Thoracic aorta (tissue), 2 donors: ENCODE results near the gene SLC26A6. TPM values are rescaled to one million over a fixed set of nuclear protein-coding genes. Genes with fewer than 3 reads are reported as not detected.
A peak's percentile ranks its signal among the peaks of the same experiment; 100 is the strongest.

ENCODE experiments used
- ATAC-seq: fragments of 150-250 bp; one replicate; pipeline ENCODE4 v1.8.0; 2017; ENCODE audit warnings: low read depth; ENCODE audit not compliant: insufficient number of reproducible peaks, low FRiP score
- DNase-seq: peaks from one replicate; pipeline ENCODE4 v3.0.0-alpha.2; 2020; ENCODE audit warnings: low spot score
- H3K27ac ChIP-seq, 2 donors: fragments of 200-600 bp; sonication (generic); 1 replicate in 1 of 2; 2 replicates in 1 of 2; pipeline ENCODE4 v1.5.1; 2016; ENCODE audit warnings: mild to moderate bottlenecking in 2 of 2, moderate library complexity in 2 of 2
- H3K27me3 ChIP-seq: fragments of 200-600 bp; sonication (generic); replicated peaks from 2 replicates; pipeline ENCODE4 v1.6.0; 2016; ENCODE audit warnings: mild to moderate bottlenecking; ENCODE audit not compliant: insufficient read depth
- H3K36me3 ChIP-seq: fragments of 200-600 bp; sonication (generic); one replicate; pipeline ENCODE4 v1.5.1; 2016
- H3K4me1 ChIP-seq, 2 donors: fragments of 200-600 bp; sonication (generic); 1 replicate in 1 of 2; 2 replicates in 1 of 2; pipeline versions ENCODE4 v1.5.1 to v1.6.0; 2016; ENCODE audit warnings: low read depth in 2 of 2, mild to moderate bottlenecking in 1 of 2; ENCODE audit not compliant: control insufficient read depth in 1 of 2
- H3K4me3 ChIP-seq: fragments of 200-600 bp; sonication (generic); 2 replicates; pipeline ENCODE4 v1.5.1; 2016; ENCODE audit warnings: mild to moderate bottlenecking
- H3K9me3 ChIP-seq: fragments of 200-600 bp; sonication (generic); 2 replicates; pipeline ENCODE4 v1.5.1; 2016
- CTCF ChIP-seq: fragments of 200-600 bp; sonication (generic); IDR thresholded peaks from one replicate; pipeline ENCODE4 v1.5.1; 2019; ENCODE audit warnings: antibody characterized with exemption
- total RNA-seq, 2 donors: library from RNA; depleted of rRNA; stranded (reverse); fragments of >200 nt; gene quantifications; one replicate each; pipeline versions ENCODE4 v1.1.0 to v1.2.3, GENCODE V29; 2016

The SLC26A6 gene, protein sequence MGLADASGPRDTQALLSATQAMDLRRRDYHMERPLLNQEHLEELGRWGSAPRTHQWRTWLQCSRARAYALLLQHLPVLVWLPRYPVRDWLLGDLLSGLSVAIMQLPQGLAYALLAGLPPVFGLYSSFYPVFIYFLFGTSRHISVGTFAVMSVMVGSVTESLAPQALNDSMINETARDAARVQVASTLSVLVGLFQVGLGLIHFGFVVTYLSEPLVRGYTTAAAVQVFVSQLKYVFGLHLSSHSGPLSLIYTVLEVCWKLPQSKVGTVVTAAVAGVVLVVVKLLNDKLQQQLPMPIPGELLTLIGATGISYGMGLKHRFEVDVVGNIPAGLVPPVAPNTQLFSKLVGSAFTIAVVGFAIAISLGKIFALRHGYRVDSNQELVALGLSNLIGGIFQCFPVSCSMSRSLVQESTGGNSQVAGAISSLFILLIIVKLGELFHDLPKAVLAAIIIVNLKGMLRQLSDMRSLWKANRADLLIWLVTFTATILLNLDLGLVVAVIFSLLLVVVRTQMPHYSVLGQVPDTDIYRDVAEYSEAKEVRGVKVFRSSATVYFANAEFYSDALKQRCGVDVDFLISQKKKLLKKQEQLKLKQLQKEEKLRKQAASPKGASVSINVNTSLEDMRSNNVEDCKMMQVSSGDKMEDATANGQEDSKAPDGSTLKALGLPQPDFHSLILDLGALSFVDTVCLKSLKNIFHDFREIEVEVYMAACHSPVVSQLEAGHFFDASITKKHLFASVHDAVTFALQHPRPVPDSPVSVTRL
- total RNA-seq: 100 to 1,000 TPM in 1 of 2 donors, 10 to 100 TPM in 1; 93.9 to 102 TPM

DNA sequence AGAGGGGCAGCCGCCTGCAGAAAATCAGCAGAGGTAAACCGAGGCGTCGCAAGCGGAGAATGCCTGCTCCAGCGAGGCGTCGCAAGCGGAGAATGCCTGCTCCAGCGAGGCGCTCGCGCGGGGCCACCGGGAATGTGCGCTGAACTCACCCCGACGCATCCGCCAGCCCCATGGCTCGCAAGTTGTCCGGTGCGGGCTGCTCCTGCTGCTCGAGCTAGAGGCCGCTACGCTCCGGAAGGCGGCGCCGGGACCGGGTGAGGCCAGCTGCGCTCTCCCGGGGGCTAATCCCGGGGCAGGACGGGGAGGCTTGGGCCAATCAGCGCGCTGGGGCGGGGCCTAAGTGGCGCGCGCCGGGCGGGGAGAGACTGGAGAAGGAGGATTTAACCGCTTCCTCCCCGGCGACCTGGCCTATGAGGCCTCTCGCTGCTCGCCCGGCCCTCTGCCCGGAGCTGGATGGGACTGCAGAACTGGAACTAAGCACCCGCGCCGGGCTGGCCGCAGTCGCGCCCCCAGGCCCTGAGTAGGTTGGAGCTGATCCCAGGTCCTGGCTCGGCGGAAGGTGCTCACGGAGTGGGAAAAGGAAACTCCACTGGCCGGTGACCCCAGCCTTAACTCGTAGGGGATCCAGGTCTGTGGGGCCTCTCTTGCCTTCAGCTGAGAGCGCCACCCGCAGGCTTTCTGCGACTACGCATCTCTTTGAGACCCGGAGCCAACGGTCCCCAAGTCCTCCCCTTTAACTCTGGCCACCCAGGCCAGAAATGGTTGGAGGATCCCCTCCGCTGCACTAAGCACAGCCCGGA lies at the start of gene SLC26A6:
Gene SLC26A6 (minus strand): TSS at position 240 of the 800 bp plus-strand sequence. CDS start 68 bp downstream, at position 172.
- H3K4me1 ChIP-seq: peaks cover 15 to 34% of the 10 kb centered on the region in 2 donors
- H3K4me3 ChIP-seq: peak within 1 kb of the TSS; percentile 93
- peak; percentile 29 for TF ChIP-seq CTCF
- peak; percentile 89 for DNase-seq
- ATAC-seq: peak; percentile 90
- H3K27me3 ChIP-seq: no peaks in the 10 kb centered on the region
- H3K36me3 ChIP-seq: peaks cover 27% of the 10 kb centered on the region
- H3K27ac ChIP-seq: peak within 1 kb of the TSS; percentile 84 to 85
- no peaks in the 10 kb centered on the region for H3K9me3 ChIP-seq

GRCh38 chr3:48684480-48685143 lies 49.4 kb upstream of the SLC26A6 start:
- TF ChIP-seq CTCF: no peak
- Histone ChIP-seq H3K27me3 (no peaks in the 10 kb centered on the region), H3K27ac (peak overlapping the region; percentile 73), H3K36me3 (peaks cover 39% of the 10 kb centered on the region), H3K4me1 (peaks cover 21 to 39% of the 10 kb centered on the region in 2 donors), H3K4me3 (peak overlapping the region; percentile 99), H3K9me3 (no peaks in the 10 kb centered on the region)
- ATAC-seq: no peak
- no peak for DNase-seq

- peaks cover 38% of the 10 kb centered on the region for H3K36me3 ChIP-seq
- H3K27me3 ChIP-seq: no peaks in the 10 kb centered on the region
- H3K9me3 ChIP-seq: no peaks in the 10 kb centered on the region
- H3K4me3 ChIP-seq: peak overlapping the region; percentile 99
- ATAC-seq: no peak
- H3K27ac ChIP-seq: peak overlapping the region; percentile 73
- TF ChIP-seq CTCF: no peak
- no peak for DNase-seq
- peaks cover 21 to 39% of the 10 kb centered on the region in 2 donors for H3K4me1 ChIP-seq
Measured at GRCh38 chr3:48684054-48684349, 48.7 kb upstream of the SLC26A6 start.

DNA sequence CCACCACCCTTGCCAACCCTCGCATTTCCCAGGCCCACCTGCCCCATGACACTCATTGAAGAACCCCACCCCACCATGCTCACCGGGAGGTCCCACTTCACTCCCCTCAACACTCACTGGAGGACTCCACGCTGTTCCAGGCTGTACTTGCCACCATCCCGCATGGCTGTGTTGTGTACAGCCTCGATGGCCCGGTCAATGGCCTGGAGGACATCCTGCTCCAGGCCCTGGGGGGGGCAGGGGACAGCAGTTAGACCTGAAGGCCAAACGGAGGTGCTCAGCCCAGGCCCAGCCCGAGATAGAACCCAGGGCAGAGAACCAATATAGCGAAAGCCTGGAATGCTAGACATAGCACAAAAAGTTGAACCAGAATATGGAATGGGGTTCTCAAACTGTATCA lies 47.5 kb upstream of the SLC26A6 start:
- Histone ChIP-seq H3K36me3 (peaks cover 37% of the 10 kb centered on the region), H3K27ac (peak overlapping the region in 1 of 2 donors; percentile 73), H3K9me3 (no peaks in the 10 kb centered on the region), H3K4me3 (no peak overlapping the region), H3K4me1 (peaks cover 21 to 39% of the 10 kb centered on the region in 2 donors), H3K27me3 (no peaks in the 10 kb centered on the region)
- DNase-seq (no peak), ATAC-seq (no peak)
- TF ChIP-seq CTCF: no peak
